Natural killer cell treated with Interleukin-12 subunit alpha and Interleukin-12 subunit beta and Interleukin-15 and Interleukin-18, amount 100 ng/mL, for 72 hours (primary cell): ENCODE results near the gene CCT6B. TPM values are rescaled to one million over a fixed set of nuclear protein-coding genes. Genes with fewer than 3 reads are reported as not detected.
A peak's percentile ranks its signal among the peaks of the same experiment; 100 is the strongest.
"Not testable (repeated sequence)": the region's sequence is repeated elsewhere in the genome, so short reads cannot be mapped to it uniquely, and the experiment has no call there.

Experiments used
- ATAC-seq, 2 donors: fragments of 150-1000 bp; cut with Tn5 transposase in 1 of 2; sonication (Bioruptor Pico), chemical (Tn5 transposase) in 1 of 2; 2 replicates each; pipeline ENCODE4 v1.10.0; 2021
- DNase-seq: peaks from one replicate; pipeline ENCODE4 v3.0.0; 2022; ENCODE audit warnings: low spot score
- H3K27ac Mint-ChIP-seq, 2 donors: 1 replicate in 1 of 2; 2 replicates in 1 of 2; pipeline ENCODE4 v1.8.0; 2022; ENCODE audit warnings: mixed read lengths in 2 of 2, mild to moderate bottlenecking in 1 of 2, moderate library complexity in 1 of 2
- H3K27me3 Mint-ChIP-seq, 2 donors: 1 replicate in 1 of 2; 2 replicates in 1 of 2; pipeline ENCODE4 v1.8.0; 2022; ENCODE audit warnings: mixed read lengths in 2 of 2
- H3K36me3 Mint-ChIP-seq: one replicate; pipeline ENCODE4 v1.8.0; 2022; ENCODE audit warnings: mixed read lengths
- H3K4me1 Mint-ChIP-seq, 2 donors: 1 replicate in 1 of 2; 2 replicates in 1 of 2; pipeline ENCODE4 v1.8.0; 2022; ENCODE audit warnings: low read depth in 2 of 2, mixed read lengths in 2 of 2, mild to moderate bottlenecking in 1 of 2
- H3K4me3 Mint-ChIP-seq: one replicate; pipeline ENCODE4 v1.8.0; 2022; ENCODE audit warnings: mixed read lengths
- H3K9me3 Mint-ChIP-seq: 2 replicates; pipeline ENCODE4 v1.8.0; 2022; ENCODE audit warnings: mixed read lengths
- total RNA-seq, 2 donors: library from RNA; stranded (reverse); gene quantifications; one replicate each; pipeline ENCODE4 v1.2.3, GENCODE V29; 2022

The CCT6B gene, protein sequence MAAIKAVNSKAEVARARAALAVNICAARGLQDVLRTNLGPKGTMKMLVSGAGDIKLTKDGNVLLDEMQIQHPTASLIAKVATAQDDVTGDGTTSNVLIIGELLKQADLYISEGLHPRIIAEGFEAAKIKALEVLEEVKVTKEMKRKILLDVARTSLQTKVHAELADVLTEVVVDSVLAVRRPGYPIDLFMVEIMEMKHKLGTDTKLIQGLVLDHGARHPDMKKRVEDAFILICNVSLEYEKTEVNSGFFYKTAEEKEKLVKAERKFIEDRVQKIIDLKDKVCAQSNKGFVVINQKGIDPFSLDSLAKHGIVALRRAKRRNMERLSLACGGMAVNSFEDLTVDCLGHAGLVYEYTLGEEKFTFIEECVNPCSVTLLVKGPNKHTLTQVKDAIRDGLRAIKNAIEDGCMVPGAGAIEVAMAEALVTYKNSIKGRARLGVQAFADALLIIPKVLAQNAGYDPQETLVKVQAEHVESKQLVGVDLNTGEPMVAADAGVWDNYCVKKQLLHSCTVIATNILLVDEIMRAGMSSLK
- total RNA-seq = 1 to 10 TPM in 1 of 2 donors, under 1 TPM in 1; 0.45 to 1.9 TPM

DNA sequence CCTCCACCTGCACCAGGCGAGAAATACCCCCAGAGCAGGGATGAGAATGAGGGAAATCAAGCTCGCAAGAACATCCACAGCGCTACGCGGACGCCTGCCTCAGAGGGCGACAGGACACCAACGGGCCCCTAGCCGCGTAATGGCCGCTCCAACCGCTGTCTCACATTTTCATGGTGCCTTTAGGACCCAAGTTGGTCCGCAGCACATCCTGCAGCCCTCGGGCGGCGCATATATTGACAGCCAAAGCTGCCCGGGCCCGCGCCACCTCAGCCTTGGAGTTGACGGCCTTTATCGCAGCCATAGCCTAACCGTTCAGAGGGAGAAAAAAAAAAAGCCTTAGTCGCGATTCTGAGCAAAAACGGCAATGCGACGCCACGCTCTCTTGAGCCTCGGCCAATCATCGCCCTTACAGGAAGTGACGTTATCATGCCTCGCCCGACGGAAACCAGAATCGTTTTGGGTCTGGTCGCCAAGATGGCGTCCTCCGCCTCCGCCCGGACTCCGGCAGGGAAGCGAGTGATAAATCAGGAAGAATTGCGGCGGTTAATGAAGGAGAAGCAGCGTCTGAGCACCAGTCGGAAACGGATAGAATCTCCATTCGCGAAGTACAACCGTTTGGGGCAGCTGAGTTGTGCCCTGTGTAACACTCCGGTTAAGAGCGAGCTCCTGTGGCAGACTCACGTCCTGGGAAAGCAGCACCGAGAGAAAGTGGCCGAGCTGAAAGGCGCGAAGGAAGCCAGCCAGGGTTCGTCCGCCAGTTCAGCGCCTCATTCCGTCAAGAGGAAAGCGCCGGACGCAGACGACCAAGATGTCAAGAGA, at the start of gene CCT6B, which contains the start of gene ZNF830:
CCT6B (minus strand) TSS at position 368 of the 819 bp plus-strand sequence; CDS start at position 301, 67 bp downstream.
ZNF830 (plus strand) TSS at position 448 of the 819 bp plus-strand sequence; CDS start at position 475, 27 bp downstream.
- ATAC-seq = peak; percentile 96 to 98
- Mint-ChIP-seq H3K27ac (peak within 1 kb of the TSS; percentile 98 to 99), H3K36me3 (peaks cover 35% of the 10 kb centered on the region), H3K4me1 (peaks cover 28 to 31% of the 10 kb centered on the region in 2 donors), H3K4me3 (peak within 1 kb of the TSS; percentile 99), H3K27me3 (peaks cover 6 to 9% of the 10 kb centered on the region in 2 donors), H3K9me3 (no peaks in the 10 kb centered on the region)
- peak; percentile 94 for DNase-seq

DNA sequence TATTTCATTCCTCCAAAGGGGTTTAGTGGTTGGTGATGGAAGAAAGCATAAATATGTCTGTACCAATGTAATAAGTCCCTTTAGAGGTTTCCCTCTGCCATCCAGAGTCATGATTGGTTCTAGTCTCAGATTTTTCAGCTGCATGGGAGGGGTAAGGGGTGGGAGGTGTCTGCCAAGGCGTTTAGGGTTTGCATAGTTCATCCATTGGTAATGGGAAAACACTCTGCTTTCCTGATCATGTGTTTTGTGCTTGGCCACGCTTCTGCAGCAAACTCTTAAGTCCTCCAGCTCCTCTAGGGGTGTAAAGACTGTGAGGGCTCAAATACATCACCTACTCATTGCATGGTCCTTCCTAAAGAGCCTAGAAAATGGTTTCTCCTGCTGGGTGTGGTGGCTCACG, 48.8 kb upstream of the CCT6B start:
- Mint-ChIP-seq H3K36me3 (peaks cover 10% of the 10 kb centered on the region), H3K9me3 (no peaks in the 10 kb centered on the region), H3K4me1 (peaks cover 7 to 8% of the 10 kb centered on the region in 2 donors), H3K4me3 (no peak overlapping the region), H3K27me3 (no peaks in the 10 kb centered on the region), H3K27ac (no peak overlapping the region)
- ATAC-seq = no peak
- no peak for DNase-seq

DNA sequence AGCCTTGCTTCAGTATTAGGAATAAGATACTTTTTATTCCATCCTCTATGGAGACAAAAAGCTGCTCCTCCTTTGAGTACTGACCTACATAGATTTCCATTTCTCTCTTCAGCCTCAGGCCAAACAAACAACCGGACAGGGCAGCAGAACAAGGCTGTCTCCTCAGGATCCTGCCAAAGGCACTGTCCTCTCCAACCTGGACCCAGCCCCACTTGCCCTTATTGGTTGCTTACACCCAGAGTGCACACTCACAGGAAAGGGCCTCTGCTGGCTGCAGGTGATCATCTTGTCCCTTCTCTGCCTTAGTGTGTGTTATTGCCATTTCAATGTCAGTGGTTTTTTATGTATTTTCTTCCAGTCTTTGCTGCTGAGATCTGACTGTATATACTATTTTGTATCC, 45.7 kb upstream of the CCT6B start:
- H3K36me3 Mint-ChIP-seq = peaks cover 14% of the 10 kb centered on the region
- no peak overlapping the region for H3K4me3 Mint-ChIP-seq
- DNase-seq = no peak
- no peaks in the 10 kb centered on the region for H3K9me3 Mint-ChIP-seq
- H3K27me3 Mint-ChIP-seq = no peaks in the 10 kb centered on the region
- ATAC-seq = no peak
- H3K27ac Mint-ChIP-seq = peak overlapping the region; percentile 42 to 56
- H3K4me1 Mint-ChIP-seq = peaks cover 7 to 15% of the 10 kb centered on the region in 2 donors

DNA sequence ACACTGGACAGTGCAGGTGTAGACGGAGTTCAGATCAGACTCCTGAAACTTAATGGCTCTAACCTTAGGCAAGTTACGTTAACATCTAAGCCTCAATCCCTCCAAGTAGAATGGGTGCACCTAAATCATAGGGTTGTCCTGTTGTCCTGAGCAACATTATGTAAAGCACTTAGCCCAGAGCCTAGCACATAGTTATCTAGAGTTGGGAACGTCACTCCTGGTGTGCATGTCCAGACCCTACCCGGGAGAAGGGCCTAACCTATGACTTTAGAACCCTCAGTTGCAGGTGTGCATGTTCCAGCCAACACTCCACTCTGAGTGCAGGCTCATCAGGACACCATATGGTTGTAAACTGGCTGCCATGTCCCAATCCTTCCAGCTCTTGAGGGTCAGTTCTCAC, 45.1 kb upstream of the CCT6B start:
- ATAC-seq = no peak
- H3K4me3 Mint-ChIP-seq = no peak overlapping the region
- peaks cover 14% of the 10 kb centered on the region for H3K36me3 Mint-ChIP-seq
- peaks cover 7 to 15% of the 10 kb centered on the region in 2 donors for H3K4me1 Mint-ChIP-seq
- no peaks in the 10 kb centered on the region for H3K9me3 Mint-ChIP-seq
- H3K27me3 Mint-ChIP-seq = no peaks in the 10 kb centered on the region
- no peak overlapping the region for H3K27ac Mint-ChIP-seq
- no peak for DNase-seq

DNA sequence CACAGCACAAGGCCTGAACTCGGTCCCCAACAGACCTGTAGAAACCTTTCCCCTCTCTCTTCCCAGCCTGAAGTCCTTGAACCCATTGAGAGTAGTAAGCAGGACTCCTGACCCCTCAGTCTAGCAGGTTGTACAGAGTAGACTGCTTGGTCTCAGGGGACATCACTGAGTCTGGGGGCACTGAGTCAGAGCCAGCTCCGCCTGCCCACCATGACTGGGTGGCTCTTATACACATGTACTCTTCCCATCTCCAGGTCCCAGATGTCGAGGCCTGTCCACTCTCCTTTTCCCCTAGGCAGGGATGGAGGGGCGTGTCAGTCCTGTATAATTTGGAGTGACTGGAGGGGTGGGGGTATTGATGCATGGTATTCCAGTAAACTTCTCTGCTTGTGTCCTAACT, 42.5 kb upstream of the CCT6B start:
- DNase-seq = no peak
- Mint-ChIP-seq H3K4me1 (peaks cover 7 to 15% of the 10 kb centered on the region in 2 donors), H3K9me3 (no peaks in the 10 kb centered on the region), H3K4me3 (no peak overlapping the region), H3K27me3 (no peaks in the 10 kb centered on the region), H3K36me3 (peaks cover 7% of the 10 kb centered on the region), H3K27ac (peak overlapping the region; percentile 49 to 56)
- ATAC-seq = no peak

DNA sequence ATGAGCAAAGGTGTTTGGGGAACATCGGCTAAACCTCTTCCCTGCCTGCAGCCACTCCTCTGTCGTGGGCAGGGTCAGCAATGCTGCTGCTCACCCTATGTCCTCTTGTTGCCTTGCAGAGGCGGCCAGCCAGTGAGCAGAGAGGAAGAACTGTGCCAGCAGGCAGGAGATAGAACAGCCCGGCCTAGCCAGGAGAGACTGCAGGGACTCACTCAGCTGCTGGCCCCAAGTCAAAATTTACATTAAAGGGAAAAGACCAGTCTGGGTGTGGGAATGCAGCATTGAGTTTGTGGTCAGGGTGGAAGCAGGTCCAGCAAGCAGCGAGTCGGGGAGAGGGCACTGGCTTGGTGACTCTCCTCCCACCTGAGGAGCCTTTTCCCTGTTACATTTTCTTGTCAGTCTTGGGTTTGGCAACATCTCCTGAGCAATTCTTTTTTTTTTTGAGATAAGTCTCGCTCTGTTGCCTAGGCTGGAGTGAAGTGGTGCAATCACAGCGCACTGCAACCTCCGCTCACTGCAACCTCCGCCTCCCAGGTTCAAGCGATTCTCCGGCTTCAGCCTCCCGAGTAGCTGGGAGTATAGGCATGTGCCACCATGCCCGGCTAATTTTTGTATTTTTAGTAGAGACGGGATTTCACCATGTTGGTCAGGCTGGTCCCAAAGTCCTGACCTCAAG, 41.8 kb upstream of the CCT6B start:
- no peaks in the 10 kb centered on the region for H3K9me3 Mint-ChIP-seq
- H3K36me3 Mint-ChIP-seq = peaks cover 7% of the 10 kb centered on the region
- DNase-seq = no peak
- no peak for ATAC-seq
- H3K27me3 Mint-ChIP-seq = no peaks in the 10 kb centered on the region
- no peak overlapping the region for H3K4me3 Mint-ChIP-seq
- peaks cover 7 to 20% of the 10 kb centered on the region in 2 donors for H3K4me1 Mint-ChIP-seq
- H3K27ac Mint-ChIP-seq = peak overlapping the region; percentile 56 to 58

DNA sequence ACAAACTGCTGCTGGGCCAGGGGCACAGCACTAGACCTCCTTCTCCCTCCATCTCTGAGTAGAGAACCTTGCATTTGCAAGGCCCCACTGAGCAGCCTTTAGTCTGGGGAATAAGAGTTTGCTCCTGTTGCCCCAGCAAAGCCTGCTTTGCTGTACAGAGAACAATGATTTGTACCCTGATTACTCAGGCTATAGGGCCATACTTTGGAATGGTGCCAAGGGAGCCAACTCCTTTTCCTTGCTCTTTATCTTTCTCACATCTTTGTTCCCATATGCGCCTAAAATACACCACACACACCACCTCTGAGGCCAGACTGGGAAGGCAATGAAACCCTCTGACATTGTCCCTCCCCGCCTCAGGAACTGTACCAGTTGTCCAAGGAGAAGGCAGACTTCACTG, 40.3 kb upstream of the CCT6B start:
- Mint-ChIP-seq H3K36me3 (peaks cover 7% of the 10 kb centered on the region), H3K4me3 (no peak overlapping the region), H3K9me3 (no peaks in the 10 kb centered on the region), H3K4me1 (peaks cover 0 to 13% of the 10 kb centered on the region in 2 donors), H3K27ac (peak overlapping the region in 1 of 2 donors; percentile 56), H3K27me3 (no peaks in the 10 kb centered on the region)
- ATAC-seq (no peak), DNase-seq (no peak)

DNA sequence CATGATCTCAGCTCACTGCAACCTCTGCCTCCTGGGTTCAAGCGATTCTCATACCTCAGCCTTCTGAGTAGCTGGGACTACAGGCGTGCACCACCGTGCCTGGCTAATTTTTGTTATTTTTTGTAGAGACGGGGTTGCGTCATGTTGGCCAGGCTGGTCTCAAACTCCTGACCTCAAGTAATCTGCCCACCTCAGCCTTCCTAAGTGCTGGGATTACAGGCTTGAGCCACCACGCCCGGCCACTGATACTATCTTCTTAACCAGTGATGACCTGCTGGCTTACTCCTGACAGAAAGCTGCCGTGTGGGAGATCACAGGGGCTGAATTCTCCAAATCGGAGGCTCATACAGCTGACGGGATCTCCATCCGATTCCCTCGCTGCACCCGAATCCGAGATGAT, 39.7 kb upstream of the CCT6B start:
- Mint-ChIP-seq H3K36me3 (peaks cover 11% of the 10 kb centered on the region), H3K27ac (peak overlapping the region in 1 of 2 donors; percentile 56), H3K4me1 (peaks cover 0 to 13% of the 10 kb centered on the region in 2 donors)
- ATAC-seq, H3K9me3 Mint-ChIP-seq, H3K27me3 Mint-ChIP-seq, H3K4me3 Mint-ChIP-seq, DNase-seq: not testable (repeated sequence)

DNA sequence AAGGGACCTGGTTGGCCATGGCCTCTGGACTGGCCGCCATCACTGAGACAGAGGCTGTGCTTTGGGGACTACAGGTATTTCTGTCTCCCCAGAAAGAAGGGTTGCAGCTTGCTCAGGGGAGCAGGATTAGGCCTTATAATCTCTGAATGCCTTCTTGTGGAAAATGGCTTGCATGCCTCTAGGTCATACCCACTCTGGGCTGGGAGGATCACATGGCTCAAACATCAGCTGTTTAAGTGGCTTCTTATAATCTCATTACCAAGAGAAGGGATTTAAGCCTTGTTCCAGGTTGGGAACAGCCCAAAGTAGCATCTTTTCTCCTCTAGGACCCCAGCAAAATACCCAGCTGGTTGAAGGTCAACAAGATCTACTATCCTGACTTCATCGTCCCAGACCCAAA, 38.2 kb upstream of the CCT6B start:
- Mint-ChIP-seq H3K4me1 (peaks cover 0 to 13% of the 10 kb centered on the region in 2 donors), H3K4me3 (no peak overlapping the region), H3K36me3 (peaks cover 11% of the 10 kb centered on the region), H3K27me3 (no peaks in the 10 kb centered on the region), H3K27ac (peak overlapping the region; percentile 37 to 39), H3K9me3 (no peaks in the 10 kb centered on the region)
- ATAC-seq (no peak), DNase-seq (no peak)

DNA sequence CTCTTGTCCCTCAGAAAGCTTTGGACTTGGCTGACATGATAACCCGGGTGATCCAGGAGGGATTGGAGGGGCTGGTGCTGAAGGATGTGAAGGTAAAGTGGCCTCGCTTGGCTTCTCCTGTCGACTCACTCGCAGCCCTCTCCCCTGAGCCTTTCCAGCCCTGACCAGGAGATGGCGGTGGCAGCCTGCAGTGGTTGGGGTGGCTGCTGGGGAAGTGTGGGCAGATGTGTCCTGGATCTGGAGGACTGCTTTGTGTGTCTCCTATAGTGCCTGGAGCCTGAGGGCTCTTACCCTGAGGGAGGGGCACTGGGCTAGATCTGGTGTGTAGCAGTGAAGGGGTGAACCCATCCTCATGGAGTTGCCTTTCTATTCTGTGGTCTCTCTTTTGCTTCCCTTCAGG, 36.9 kb upstream of the CCT6B start:
- Mint-ChIP-seq H3K4me3 (no peak overlapping the region), H3K4me1 (peaks cover 2 to 16% of the 10 kb centered on the region in 2 donors), H3K9me3 (no peaks in the 10 kb centered on the region), H3K27ac (peak overlapping the region; percentile 40 to 74), H3K27me3 (no peaks in the 10 kb centered on the region), H3K36me3 (peaks cover 11% of the 10 kb centered on the region)
- ATAC-seq (peak; percentile 90 to 91), DNase-seq (peak; percentile 79)

DNA sequence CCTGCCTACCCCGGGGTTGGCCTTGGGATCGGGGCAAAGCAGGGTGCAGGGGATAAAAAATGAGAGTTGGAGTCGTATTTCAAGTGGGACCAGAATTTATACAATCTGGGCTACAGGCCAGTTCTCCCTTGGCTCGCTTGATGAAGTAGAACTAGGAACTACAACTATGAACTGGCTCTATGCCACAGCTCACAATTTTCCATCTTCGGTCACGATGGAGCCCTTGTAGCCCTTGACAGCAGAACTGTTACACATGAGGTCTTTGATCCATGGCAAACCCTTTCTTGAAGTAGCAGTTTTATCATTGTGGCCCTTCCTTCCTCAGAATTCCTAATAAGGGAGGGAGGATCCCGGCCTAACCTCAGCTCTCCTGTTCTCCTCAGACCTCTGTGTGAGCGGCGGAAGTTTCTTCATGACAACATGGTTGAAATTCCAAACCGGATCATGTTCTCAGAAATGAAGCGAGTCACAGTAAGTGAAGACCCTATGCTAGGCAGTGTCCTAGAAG, 36.1 kb upstream of the CCT6B start:
- Mint-ChIP-seq H3K27me3 (no peaks in the 10 kb centered on the region), H3K36me3 (peaks cover 7% of the 10 kb centered on the region), H3K4me1 (peaks cover 10 to 18% of the 10 kb centered on the region in 2 donors), H3K27ac (peak overlapping the region in 1 of 2 donors; percentile 74), H3K9me3 (no peaks in the 10 kb centered on the region), H3K4me3 (no peak overlapping the region)
- DNase-seq = no peak
- ATAC-seq = no peak

DNA sequence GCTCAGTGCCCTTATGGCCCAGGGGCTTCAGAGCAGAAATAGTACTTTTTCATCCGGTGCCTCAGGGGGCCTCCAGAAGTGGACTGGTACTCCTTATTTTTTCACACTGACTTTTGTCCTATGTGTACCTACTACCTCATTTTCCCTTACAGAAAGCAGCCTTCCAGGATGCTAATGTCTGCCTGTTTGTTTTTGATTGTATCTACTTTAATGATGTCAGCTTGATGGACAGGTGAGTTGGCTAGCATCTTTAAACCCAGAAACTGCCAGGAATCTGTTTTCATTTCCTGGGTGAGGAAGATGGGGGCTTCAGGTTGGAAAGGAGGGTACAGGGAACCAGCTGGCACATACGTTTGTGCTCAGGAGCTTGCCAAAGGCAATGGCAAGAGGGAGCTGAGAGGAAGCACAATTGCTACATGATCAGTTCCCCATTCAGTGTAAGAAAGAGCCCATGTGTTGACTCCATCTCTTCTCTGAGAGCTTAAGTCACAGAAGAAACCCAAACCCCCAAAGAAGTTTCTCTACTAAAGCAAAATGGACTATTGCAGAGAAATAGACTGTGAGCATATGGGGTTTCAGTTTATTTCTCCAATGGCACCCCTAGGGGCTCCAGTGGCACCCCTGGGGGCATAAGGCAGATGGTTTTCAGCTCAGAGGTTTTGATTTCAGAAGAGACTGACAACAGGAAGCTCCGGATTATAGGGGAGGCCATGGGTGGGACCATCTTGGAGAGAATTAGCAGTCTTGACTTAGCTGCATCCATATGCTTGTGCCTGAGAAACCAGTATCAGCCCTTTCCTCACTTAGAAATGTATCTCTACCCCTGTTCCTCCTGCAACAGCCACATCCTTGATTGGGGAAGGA, 35.4 kb upstream of the CCT6B start:
- H3K4me1 Mint-ChIP-seq = peaks cover 18 to 22% of the 10 kb centered on the region in 2 donors
- ATAC-seq = no peak
- peaks cover 5% of the 10 kb centered on the region for H3K36me3 Mint-ChIP-seq
- no peaks in the 10 kb centered on the region for H3K27me3 Mint-ChIP-seq
- no peaks in the 10 kb centered on the region for H3K9me3 Mint-ChIP-seq
- DNase-seq = no peak
- no peak overlapping the region for H3K4me3 Mint-ChIP-seq
- peak overlapping the region in 1 of 2 donors; percentile 47 for H3K27ac Mint-ChIP-seq
